C4-2B (cell line): Measurements from ENCODE around the gene TMEM167A.

ENCODE experiments used
- H3K27ac ChIP-seq: fragments of 450-650 bp; 2 replicates; pipeline ENCODE4 v1.5.1; 2017
- CTCF ChIP-seq: fragments of 450-650 bp; conservative IDR thresholded peaks from 2 replicates; pipeline ENCODE4 v1.5.1; 2017; ENCODE audit warnings: mild to moderate bottlenecking
- ZFX ChIP-seq: fragments of 450-650 bp; IDR thresholded peaks from 2 replicates; pipeline ENCODE4 v1.6.1; 2017

Gene TMEM167A

GRCh38 chr5:83109380-83109779 is 32.2 kb upstream of the TMEM167A start:
- TF ChIP-seq ZFX (no peak), CTCF (no peak)
- no peak overlapping the region for H3K27ac ChIP-seq

- TF ChIP-seq ZFX (no peak), CTCF (no peak)
- no peak overlapping the region for H3K27ac ChIP-seq
These were observed 30.7 kb upstream of the TMEM167A start for GRCh38 chr5:83107692-83108420.

- TF ChIP-seq CTCF: no peak
- TF ChIP-seq ZFX: no peak
- no peak overlapping the region for H3K27ac ChIP-seq
These were observed 26.8 kb upstream of the TMEM167A start for GRCh38 chr5:83104021-83104420.

GRCh38 chr5:83102364-83102980 is 25.3 kb upstream of the TMEM167A start:
- H3K27ac ChIP-seq: no peak overlapping the region
- TF ChIP-seq CTCF (no peak), ZFX (no peak)

GRCh38 chr5:83101514-83101913 is 24.3 kb upstream of the TMEM167A start:
- no peak overlapping the region for H3K27ac ChIP-seq
- no peak for TF ChIP-seq ZFX
- TF ChIP-seq CTCF: no peak

GRCh38 chr5:83099445-83099844 is 22.3 kb upstream of the TMEM167A start:
- H3K27ac ChIP-seq: no peak overlapping the region
- no peak for TF ChIP-seq CTCF
- no peak for TF ChIP-seq ZFX

GRCh38 chr5:83099001-83099400 is 21.8 kb upstream of the TMEM167A start:
- H3K27ac ChIP-seq: no peak overlapping the region
- TF ChIP-seq ZFX (no peak), CTCF (no peak)
